T47D (cell line): Measurements from ENCODE around the gene PIP5KL1.
A peak's percentile ranks its signal among the peaks of the same experiment; 100 is the strongest.

ENCODE experiments used
- DNase-seq, 2 experiments: peaks; one replicate each; pipeline versions ENCODE4 v3.0.0 to v3.0.0-alpha.2; 2011 to 2012; ENCODE audit warnings: low read depth in 1 of 2, low spot score in 1 of 2
- JUND ChIP-seq: IDR thresholded peaks from 2 replicates; pipeline ENCODE4 v1.6.1; 2012; ENCODE audit warnings: low read depth
- in situ Hi-C: cut with HindIII; loops from 2 replicates; pipeline ENCODE4 v1.10.0; 2016; ENCODE audit warnings: low sequenced_read_pairs, low pct_unique_long_range_greater_than_20kb

PIP5KL1 gene

DNA sequence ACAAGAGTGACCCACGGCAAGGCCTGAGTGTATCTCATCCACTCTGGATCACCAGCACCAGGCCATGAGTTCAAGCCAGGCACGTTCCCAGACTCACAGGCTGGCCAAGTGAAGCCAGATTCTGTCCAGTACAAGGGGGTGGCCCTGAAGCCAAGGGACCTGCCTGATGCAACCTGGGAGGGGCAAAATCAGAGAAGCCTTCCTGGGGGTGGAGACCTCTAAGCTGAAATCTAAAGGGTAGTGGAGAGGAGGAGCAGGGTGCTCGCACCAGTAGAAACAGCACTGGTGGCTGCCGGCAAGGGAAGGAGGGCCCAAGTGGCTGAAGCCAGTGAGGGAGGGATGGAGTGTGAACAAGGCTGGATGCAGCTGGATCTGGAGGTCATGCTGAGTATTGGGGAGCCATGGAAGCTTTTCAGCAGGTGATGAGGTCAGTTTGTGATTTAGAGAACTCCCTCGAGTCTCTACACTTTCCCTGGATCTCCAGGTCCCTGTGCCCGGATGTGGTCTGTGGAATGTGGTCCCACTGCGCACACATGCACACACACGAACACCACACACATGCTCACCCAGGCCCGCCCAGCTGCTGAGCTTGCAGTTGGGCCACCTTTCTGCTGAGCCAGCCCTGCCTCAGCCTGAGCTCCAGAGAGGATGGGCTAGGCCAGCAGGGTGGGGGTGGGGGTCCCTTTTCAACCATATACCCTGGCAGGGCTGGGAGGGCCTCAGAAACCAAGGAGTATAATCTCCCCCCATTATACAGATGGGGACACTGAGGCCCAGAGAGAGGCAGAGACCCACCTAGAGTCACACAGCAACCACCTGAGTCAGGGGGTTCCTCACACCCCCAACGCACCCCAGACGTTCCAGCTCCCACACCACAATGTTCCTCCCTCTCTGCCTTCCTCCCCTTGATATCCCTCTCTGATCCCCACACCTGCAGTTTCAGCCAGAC, 1.6 kb downstream of the PIP5KL1 start:
- no peak for DNase-seq
- in situ Hi-C loops = no loop called here
- TF ChIP-seq JUND = no peak

DNA sequence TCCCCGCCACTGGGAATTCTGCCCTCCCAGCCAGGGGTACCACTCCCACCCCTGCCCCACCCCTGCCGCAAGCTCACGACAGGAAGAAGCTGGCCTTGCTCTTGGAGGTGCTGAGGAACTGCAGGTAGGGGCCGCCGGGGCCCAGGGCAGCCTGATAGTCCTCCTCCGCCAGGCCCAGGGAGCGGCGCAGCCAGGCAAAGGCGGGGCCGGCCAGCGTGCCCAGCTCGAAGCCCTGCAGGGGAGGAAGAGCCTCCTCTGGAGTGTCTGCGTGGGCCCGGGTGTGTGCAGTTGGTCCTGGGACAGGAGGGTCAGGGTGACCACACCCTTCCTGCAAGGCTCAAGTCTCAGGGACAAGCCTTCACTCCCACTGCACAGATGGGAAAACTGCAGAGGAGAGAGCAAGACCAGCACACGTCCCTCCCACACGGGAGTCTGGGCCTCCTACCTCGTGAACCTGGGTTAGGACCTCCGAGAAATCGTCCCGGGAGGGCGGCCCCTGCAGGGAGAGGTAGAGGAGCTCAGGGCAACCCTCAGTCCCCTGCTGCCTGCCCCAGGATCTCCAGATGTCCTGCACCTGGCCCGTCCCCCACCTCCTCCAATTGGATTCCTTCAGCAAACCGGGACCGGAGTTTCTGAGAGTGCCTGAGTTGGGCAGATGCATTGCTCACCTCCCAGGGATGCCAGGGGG, 2.4 kb downstream of the PIP5KL1 start:
- no peak for TF ChIP-seq JUND
- no peak for DNase-seq
- in situ Hi-C loops = no loop called here

DNA sequence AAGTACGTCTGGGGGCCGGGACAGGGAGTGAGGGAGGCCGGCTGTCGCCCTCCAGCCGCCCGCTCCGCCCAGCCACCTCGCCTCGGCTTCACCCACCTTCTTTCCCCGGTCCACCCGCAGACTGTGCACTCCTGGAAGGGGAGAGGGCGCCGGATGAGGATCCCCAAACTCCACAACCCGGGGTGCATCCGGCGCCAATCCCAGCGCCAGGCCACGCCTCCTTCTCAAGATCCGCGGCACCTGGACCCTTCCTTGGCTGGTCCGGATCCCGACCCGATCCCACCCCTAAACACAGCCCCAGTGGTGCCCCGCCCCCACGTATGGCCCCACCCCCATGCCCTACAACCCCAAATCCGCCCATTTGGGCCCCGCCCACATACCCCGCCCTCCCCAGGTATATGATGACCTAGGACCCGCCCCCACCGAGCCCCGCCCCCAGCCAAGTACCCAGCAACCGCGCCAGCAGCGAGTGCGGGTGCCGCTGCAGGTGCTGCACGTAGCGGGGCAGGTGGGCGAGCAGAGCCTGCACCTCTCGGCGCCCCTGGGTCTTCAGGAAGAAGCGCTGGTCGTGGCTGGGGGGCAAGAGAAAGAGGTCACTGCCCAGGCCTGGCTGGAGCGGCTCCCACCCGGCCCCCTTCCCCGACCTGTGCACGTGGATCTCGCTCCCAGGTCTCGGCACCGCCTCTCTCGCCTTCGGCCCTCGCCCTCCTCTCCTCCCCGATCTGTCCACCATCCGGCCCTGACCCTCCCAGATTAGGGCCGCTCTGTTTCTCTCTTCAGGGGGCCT, 3.2 kb downstream of the PIP5KL1 start:
- no peak for TF ChIP-seq JUND
- peak in 1 of 2 experiments; percentile 73 for DNase-seq
- in situ Hi-C loops = no loop called here

DNA sequence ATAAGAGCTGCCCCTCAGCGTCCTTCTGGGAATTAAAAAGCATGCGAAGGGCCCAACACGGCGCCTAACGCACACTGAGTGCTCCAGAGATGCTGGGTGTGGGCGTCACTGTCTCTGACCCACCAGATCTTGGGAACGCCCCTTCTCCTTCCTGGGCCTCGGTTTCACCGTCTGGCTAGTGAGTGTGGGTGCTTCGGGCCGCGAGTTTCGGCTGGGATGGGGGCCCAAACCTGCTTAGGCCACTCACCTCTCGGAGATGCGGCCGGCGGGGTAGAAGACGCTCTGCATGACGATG, 3.7 kb downstream of the PIP5KL1 start:
- no peak for DNase-seq
- TF ChIP-seq JUND = no peak
- in situ Hi-C loops = no loop called here

DNA sequence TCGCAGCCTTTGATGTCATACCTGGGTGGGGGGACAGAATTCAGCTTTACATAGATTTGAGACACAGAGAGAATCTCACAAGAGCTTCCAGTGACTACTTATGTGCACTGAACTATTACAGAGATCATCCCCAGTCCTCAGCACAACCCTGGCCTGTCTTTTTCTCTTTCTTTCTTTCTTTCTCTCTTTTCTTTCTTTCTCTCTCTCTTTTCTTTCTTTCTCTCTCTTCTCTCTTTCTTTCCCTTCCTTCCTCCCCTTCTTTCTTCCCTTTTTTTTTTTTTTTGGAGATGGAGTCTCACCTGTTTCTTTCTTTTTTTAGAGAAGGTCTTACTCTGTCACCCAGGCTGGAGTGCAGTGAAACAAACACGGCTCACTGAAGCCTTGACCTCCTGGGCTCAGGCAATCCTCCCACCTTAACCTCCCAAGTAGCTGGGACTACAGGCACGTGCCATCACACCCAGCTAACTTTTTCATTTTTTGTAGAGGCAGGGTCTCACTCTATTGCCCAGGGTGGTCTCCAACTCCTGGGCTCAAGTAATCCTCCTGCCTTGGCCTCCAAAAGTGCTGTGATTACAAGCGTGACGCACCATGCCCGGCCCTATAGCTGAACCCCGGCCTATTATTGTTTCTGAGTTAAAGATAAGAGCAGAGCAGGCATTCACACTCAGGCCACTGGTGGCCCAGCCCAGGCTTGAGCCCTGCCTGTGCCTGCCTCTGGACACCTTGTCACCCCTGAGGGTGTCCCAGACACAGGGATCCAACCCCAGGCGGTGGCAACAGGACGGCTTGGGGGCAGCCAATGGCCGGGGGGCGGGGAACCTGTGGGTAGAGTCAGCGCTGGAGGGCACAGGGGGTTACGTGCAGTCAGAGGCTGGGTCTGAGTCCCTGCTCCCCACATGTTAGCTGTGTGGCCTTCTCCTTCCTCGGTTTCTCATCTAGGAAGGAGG, 4.3 kb downstream of the PIP5KL1 start:
- TF ChIP-seq JUND = no peak
- no peak for DNase-seq
- in situ Hi-C loops = no loop called here

DNA sequence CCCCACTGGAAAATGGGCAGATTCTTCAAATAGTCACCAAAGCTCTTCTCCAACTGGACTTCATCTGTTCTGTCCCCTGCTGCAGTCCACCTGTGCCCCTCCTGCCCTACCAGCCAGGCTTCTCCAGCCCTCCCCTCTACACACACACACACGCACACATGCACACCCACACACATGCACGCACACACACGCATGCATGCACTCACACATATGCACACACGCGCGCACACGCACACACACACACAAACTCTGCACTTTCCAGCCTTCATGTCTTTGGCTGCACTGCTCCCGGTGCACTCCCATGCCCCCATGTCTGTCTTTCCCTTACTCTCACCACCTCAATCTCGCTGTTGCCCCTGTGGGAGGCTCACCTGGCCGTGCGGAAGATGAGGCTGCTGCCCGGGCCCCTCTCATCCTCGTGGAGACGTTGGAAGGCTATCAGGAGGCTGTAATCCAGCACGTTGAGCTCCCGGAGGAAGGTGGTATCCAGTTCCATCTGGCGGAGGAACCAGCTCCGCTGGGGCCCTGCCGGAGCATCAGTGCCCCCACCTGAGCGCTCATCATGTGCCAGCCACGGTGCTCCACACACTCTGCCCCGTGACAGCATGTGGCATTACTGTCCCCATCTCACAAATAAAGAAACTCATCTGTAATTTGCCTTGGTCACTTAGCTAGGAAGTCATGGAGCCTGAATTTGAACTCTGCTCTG, 5.7 kb downstream of the PIP5KL1 start:
- DNase-seq = no peak
- in situ Hi-C loops = no loop called here
- TF ChIP-seq JUND = no peak

DNA sequence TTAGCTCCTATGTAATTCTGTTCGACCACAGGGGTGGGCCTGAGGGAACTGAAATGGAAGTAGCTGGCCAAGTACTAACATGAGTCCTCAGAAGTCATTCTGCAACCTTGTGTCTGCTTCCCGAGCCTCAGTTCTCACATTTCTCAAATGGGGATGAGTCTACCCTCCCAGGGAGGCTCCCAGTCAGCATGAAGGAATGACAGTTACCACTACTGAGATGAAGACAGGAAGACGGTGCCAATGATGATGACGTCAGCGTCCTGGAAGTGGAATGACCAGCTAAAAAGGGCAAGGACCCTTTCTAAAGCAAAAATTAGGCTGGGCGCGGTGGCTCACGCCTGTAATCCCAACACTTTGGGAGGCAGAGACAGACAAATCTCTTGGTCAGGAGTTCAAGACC, 6.8 kb downstream of the PIP5KL1 start:
- no peak for DNase-seq
- in situ Hi-C loops = no loop called here
- no peak for TF ChIP-seq JUND

DNA sequence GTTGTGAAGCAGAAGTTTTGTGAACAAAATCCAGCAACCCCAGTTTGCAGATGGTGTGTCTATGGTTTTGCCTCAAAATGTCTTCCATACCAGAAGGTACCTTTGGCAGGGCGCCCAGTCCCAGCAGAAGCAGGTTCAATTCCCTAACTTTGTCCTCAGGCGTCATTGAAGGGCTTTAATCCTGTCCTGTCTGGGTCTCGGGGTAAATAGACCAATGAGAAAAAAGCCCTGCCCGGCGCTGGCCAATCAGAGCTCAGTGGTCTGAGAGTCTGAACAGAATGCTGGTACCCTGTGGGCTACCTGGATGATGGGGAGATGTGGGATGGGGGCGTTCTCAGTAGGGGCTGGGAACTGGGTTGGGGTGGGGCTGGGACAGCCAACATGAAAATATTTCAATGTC, 7.5 kb downstream of the PIP5KL1 start:
- no peak for TF ChIP-seq JUND
- no peak for DNase-seq
- in situ Hi-C loops = no loop called here

DNA sequence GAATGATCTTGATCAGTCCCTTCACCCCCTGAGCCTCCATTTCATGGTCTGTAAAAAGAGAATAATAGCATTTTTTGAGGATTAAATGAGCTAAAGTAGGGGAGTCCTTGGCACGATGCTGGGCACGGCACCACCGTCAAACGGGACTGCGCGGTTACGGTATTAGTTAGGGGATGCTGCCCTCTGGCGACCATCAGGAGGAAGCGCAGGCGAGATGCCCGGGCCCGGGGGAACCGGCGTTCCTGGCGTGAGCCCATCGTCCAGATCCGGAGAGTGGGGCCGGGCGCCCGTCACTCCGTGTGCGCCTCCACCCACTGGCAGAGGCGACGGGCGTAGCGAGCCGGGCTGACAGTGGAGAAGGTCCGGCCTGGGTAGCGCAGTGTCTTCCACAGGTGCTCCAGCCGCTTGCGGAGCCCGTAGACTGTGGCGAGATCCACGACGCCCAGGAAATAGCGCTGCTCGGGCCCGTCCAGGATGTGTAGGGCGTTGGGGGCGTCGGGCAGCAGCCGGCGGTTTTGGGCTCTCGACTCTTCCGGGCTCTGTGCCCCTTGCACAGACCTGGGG, 8.9 kb downstream of the PIP5KL1 start:
- in situ Hi-C loops = no loop called here

DNA sequence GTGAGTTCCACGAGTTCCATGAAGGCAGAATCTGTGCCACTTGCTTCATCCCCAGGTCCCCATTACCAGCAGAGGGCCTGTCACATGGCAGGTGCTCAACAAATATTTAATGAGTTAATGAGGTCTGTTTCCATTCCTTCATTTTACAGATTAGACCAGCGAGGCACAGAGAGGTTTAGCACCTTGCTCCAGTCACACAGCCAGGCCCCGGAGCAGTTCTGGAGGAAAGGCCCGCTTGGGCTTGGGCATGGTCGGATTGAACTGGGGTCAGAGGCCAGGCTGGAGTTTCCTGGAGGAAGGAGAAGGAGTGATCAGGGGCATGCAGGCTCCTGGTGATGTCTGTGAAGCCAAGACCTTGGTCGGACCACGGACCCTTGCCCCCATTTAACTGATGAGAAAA, 9.8 kb downstream of the PIP5KL1 start:
- no peak for TF ChIP-seq JUND
- DNase-seq = no peak
- in situ Hi-C loops = no loop called here

More for the DNA sequence above, 8.9 kb downstream of the PIP5KL1 start:
- no peak for TF ChIP-seq JUND
- peak; percentile 69 to 97 for DNase-seq

DNA sequence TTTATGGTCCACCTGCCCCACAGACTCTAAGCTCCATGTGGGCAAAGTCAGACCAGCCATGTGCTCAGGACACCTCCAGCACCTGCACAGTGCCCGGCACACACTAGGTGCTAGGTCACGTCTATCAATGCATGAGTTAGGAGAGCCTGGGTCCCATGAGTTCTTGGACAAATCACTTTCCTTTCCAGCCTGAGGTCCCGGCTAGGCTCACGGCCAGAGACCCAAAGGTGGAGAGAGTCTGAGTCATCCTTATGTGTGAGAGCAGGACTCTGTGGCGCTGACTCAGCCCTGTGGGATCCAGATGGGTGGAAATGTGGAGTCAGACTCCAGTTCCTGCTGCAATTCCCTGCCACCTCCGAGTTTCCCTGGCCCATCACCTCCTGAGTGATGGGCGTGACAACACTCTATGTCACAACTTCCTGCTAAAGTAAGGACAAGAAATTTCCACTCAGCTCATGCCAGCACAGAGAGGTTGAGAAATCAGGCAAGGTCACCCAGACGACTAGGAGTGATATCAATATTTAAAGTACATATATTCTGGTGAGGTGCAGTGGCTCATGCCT, 11.2 kb downstream of the PIP5KL1 start:
- in situ Hi-C loops = no loop called here
- TF ChIP-seq JUND = no peak
- DNase-seq = no peak
